LNCaP clone FGC (cell line): ENCODE data around the gene SMYD3.

Experiments
- DNase-seq: peaks from one replicate; pipeline ENCODE4 v3.0.0-alpha.2; 2011; ENCODE audit warnings: low read depth
- H3K4me3 ChIP-seq: 2 replicates; pipeline ENCODE4 v1.5.1; 2011; ENCODE audit warnings: mild to moderate bottlenecking, low read depth, low read length, control low read depth
- CTCF ChIP-seq: IDR thresholded peaks from 2 replicates; pipeline ENCODE4 v1.5.1; 2012; ENCODE audit warnings: mild to moderate bottlenecking; ENCODE audit not compliant: control insufficient read depth, insufficient read depth; ENCODE audit errors: extremely low read depth

SMYD3 gene

GRCh38 chr1:245856944-245857531, 650.0 kb downstream of the SMYD3 start:
- TF ChIP-seq CTCF: no peak
- H3K4me3 ChIP-seq: no peak overlapping the region
- no peak for DNase-seq

GRCh38 chr1:245855846-245856730, 651.0 kb downstream of the SMYD3 start:
- no peak for DNase-seq
- no peak overlapping the region for H3K4me3 ChIP-seq
- TF ChIP-seq CTCF: no peak

GRCh38 chr1:245853291-245853690, 653.8 kb downstream of the SMYD3 start:
- H3K4me3 ChIP-seq: no peak overlapping the region
- TF ChIP-seq CTCF: no peak
- no peak for DNase-seq

GRCh38 chr1:245843101-245843500, 664.0 kb downstream of the SMYD3 start:
- no peak overlapping the region for H3K4me3 ChIP-seq
- no peak for DNase-seq
- TF ChIP-seq CTCF: no peak

- no peak for TF ChIP-seq CTCF
- H3K4me3 ChIP-seq: no peak overlapping the region
- DNase-seq: no peak
Observed at GRCh38 chr1:245842106-245842505, 665.0 kb downstream of the SMYD3 start.

GRCh38 chr1:245840971-245841370, 666.1 kb downstream of the SMYD3 start:
- no peak for DNase-seq
- TF ChIP-seq CTCF: no peak

More at GRCh38 chr1:245840971-245841370, 666.1 kb downstream of the SMYD3 start:
- H3K4me3 ChIP-seq: no peak overlapping the region
